PFSK-1 (cell line): ENCODE results near the gene ADD3.

ENCODE experiments used
- SIN3A ChIP-seq: IDR thresholded peaks from 2 replicates; pipeline ENCODE4 v1.6.1; 2012; ENCODE audit warnings: mild to moderate bottlenecking, low read length, moderate library complexity, borderline replicate concordance; ENCODE audit not compliant: insufficient read depth
- TF ChIP-seq, protein P1 (sequence below), 2 experiments: IDR thresholded peaks; 2 replicates each; pipeline versions ENCODE4 v1.6.1 to v1.8.0; 2011 to 2012; ENCODE audit warnings: low read depth in 2 of 2, low read length in 2 of 2, control low read depth in 1 of 2, inconsistent platforms in 1 of 2, mild to moderate bottlenecking in 1 of 2, moderate library complexity in 1 of 2; ENCODE audit not compliant: insufficient read depth in 1 of 2

DNA sequence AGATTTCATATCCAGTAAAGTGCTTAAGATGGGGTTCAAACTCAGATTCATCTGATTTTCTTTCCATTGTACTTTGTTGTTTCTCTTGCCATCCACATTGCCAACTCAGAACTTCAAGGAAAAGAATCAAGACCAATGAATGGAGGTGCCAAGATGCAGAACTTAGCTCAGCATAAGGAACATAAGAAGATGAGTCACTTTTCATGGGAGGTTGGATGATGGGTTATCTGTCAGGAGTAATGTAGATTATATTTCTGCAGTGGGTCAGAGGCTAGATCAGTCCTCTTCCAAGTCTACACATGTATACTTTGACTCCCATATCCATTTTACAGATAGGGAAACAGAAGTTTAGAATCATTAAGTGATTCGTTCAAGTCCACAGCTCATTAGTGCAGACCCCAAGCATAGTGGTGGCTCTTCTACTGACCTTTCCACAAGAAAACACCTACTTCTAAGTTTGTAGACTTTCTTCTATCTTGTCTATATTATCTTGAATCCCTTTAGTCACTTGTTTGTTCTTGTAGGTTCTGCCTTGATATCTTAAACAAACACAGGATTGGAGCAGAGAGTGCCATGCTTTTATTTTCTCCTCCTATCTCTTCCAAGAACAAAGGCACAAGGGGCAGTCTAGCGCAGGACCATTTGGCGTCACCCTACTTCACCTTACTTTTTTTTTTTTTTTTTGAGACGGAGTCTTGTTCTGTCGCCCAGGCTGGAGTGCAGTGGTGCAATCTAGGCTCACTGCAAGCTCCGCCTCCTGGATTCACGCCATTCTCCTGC, 14.0 kb upstream of the ADD3 start:
- TF ChIP-seq, protein P1, sequence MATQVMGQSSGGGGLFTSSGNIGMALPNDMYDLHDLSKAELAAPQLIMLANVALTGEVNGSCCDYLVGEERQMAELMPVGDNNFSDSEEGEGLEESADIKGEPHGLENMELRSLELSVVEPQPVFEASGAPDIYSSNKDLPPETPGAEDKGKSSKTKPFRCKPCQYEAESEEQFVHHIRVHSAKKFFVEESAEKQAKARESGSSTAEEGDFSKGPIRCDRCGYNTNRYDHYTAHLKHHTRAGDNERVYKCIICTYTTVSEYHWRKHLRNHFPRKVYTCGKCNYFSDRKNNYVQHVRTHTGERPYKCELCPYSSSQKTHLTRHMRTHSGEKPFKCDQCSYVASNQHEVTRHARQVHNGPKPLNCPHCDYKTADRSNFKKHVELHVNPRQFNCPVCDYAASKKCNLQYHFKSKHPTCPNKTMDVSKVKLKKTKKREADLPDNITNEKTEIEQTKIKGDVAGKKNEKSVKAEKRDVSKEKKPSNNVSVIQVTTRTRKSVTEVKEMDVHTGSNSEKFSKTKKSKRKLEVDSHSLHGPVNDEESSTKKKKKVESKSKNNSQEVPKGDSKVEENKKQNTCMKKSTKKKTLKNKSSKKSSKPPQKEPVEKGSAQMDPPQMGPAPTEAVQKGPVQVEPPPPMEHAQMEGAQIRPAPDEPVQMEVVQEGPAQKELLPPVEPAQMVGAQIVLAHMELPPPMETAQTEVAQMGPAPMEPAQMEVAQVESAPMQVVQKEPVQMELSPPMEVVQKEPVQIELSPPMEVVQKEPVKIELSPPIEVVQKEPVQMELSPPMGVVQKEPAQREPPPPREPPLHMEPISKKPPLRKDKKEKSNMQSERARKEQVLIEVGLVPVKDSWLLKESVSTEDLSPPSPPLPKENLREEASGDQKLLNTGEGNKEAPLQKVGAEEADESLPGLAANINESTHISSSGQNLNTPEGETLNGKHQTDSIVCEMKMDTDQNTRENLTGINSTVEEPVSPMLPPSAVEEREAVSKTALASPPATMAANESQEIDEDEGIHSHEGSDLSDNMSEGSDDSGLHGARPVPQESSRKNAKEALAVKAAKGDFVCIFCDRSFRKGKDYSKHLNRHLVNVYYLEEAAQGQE (IDR thresholded peaks at IDR 0.05; ENCODE audit: insufficient read depth in 1 of 2, low read depth in 2 of 2, low read length in 2 of 2) = no peak
- no peak for TF ChIP-seq SIN3A
